Measurements from ENCODE around the gene LAX1.

GRCh38 chr1:203772836-203773235, 7.9 kb downstream of the LAX1 start:
- TF ChIP-seq GATA2 (IDR thresholded peaks at IDR 0.05; ENCODE audit: low read depth, low read length) (no peak), GATA3 (IDR thresholded peaks at IDR 0.05; ENCODE audit: low read depth, low read length) (no peak)
